LoVo (cell line): ENCODE data around the gene CRYAA.
A peak's percentile ranks its signal among the peaks of the same experiment; 100 is the strongest.

Experiments used
- DNase-seq: peaks from one replicate; pipeline ENCODE4 v3.0.0-alpha.2; 2016; ENCODE audit warnings: low spot score

CRYAA gene

GRCh38 chr21:43203591-43203990 lies 34.8 kb downstream of the CRYAA start:
- no peak for DNase-seq

DNA sequence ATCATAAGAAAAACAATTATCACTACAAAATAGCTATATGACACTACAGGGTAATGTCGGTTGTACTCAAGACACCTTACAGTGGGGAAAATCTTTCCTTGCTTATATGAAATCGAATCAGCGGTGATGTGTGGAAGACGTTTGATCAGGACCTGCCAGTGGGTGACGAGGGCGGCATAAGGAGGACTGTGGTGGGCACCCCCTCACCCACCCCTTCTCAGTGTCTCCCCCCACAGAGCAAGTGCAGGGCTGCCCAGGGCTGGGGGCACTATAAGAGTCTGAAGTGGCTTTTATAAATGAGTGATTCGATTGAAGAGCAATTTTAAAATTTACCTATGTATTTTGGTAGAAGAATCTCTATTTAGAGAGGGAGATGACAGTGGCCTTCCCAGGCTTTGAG lies 35.8 kb downstream of the CRYAA start:
- no peak for DNase-seq

GRCh38 chr21:43206231-43207042 lies 37.6 kb downstream of the CRYAA start:
- DNase-seq, result no peak

- DNase-seq, result no peak
Observed at GRCh38 chr21:43207043-43207315, 38.2 kb downstream of the CRYAA start.

DNA sequence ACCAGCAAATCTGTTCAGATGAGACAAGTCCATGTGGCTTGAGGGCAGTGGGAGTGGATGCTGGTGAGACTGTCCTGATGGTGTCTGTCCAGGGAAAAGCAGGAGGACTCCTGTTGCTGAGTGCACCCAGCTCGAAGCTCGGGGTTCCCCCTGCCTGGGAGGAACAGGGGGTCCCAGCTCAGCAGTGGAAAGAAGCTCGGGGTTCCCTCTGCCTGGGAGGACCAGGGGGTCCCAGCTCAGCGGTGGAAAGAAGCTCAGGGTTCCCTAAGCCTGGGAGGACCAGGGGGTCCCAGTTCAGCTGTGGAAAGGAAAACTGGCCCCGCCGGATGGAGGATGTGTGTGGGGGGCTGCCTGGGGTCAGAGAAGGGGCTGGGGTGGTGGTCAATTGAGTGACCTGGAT lies 39.1 kb downstream of the CRYAA start:
- no peak for DNase-seq

DNA sequence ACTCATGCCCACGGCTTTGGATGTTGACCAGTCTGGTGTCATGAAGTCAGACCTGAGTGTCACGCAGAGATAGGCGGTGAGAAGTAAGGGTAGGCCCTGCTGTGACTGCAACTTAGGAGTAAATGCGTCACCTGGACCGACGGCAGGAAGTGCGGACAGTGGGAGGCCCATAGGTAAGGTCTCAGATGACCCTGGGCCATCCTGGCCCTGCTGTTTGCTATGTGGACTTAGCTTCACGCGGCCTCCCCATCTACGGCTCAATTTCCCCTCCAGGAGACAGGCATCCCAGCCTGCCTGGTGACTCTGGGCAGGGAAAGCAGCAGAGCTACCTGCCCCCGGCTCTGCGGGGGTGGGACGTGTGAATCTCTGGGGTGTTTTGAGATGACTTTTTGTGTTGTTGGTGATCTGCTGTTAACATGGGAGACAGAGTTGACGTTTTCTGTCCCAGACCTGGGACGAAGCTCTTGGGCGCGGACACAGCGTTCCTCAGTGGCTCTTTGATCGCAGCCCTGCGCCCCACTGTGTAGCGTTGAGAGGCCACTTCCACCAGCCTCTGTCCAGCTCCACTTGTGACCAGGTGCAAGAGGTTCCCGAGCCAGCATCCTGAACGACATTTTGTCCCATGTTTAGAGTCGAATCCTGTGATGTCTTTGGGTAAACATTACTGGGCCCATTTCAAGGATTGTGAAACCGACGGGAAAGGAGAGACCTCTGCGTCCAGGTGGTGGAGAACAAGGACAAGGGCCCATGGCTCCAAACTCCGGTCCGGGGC lies 39.9 kb downstream of the CRYAA start:
- no peak for DNase-seq

DNA sequence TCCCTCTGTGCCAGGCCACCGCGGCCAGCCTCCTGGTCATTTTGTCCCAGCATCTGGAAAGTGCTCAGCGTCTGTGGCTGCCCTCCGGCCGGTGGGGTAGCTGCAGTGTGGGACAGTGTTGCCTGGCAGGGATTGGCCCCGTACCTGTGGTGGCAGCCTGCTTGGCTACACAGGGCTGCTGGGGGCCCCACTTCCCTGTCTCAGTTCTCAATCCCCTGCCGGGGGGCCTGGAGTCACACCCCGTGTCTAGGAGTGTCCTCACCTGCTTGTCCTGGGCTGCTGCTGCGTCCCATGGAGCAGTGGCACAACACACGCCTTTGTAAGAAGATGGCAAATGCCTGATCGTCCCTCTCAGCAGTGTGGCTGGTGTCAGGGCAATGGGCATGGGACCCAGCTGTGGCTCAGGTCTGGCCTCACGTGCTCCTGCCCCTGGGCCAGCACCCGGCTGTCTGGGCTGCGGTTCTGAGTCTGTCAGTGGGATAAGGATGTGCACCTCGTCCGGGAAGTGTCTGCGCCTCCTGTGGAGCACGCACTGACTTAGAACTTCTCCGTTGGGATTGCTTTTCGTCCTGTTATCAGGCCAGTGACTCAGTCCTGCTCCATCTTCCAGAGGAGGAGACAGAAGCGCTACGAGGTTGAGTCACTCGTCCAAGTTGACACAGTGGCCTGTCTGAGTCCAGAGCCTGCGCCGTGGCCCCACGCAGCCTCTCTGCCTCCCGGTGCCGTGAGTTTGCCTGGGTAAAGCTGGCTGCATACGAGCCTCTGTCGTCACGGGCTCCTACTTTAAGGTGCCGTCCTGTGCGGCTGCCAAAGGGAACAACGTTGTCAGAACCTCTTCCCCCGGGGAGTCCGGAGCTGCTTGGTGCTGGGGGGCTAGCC lies 41.0 kb downstream of the CRYAA start:
- DNase-seq, result no peak

DNA sequence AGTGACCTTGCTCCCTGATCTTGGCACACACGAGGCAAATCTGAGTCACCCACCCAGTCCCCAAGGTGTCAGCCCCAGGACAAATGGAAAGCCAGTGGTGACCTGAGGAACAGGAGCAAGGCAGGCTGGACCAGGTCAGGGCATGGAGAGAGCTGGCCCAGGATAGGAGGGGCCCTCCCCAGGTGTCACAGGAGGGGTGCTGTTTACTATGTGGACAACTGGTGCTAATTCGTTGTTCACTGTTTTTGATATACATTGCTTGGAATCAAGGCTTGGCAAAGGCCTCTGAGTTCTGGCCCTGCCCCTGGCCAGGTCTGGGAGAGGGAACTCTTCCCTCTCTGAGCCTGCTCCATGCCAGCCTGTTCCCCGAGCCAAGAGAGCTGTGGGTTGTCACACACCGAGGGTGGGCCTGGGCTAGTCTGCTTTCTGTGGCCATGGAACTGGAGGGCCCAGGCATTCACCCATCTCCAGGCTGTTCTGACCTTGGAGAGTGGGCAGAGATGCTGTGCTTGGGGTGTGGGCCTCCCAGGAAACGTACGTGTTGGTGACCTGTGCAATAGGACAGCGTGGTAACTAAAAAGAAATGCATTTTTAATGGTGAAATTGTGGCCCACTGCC lies 41.8 kb downstream of the CRYAA start:
- no peak for DNase-seq

DNA sequence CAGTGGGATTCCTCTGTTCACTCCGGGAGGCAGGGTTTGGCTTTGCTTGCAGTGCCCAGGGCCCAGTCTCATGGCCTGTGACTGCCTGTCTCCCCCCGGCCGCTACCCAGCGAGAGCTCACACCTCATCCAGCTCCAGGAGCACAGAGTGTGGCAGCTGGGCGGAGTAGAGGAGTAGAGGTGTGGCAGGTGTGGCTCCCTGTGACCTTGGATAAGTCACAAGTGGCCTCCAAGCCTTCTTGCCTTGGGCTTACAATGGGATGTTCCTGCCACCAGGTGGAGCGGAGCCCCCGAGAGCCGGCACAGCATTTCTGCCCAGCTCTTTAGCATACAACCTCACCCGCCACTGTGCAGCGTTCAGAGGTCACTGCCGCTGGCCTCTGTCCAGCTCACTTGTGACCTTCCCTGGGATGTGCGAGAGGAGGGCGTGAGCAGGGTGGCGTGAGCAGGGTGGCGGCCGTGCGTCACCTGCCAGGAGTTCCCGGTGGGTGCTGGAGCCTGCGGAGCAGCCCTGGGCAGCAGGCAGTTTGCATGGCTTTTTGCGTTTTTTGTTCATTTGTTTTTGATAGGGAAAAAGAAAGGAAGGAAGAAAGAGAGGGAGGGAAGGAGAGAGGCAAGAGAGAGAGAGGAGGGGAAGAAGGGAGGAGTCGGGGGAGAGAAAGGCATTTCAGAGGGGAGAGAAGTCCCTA lies 42.4 kb downstream of the CRYAA start:
- peak; percentile 65 for DNase-seq

DNA sequence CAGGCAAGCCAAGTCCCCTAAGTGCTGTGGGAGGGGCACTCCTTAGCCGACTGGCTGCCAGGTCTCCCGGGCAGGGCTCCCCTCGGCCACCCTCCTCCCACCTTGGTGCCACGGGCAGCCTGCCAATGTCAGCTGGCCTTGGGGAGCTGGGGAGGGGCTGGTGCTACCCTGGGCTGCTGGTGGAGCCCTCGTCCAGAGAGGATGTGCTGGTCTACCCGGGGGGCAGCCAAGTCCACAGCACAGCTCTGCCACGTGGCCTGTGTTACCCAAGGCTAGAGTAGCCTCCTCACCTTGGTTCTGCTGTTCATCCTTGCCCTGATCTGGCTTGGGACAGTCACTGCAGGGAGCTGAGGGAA lies 42.9 kb downstream of the CRYAA start:
- DNase-seq, result no peak
